ENCODE measurements around the gene STPG3. TPM values are rescaled to one million over a fixed set of nuclear protein-coding genes. Genes with fewer than 3 reads are reported as not detected.

The STPG3 gene
- total and polyA plus RNA-seq, 2 of the 13 experiments (the other 11 are each of a cell fraction or from before 2014, with no cell fraction given), result not detected

- TF ChIP-seq FUBP1 (CRISPR knock-in tag; IDR thresholded peaks at IDR 0.05; ENCODE audit: borderline replicate concordance), result no peak
- no peak for TF ChIP-seq ZNF749 (CRISPR knock-in tag; IDR thresholded peaks at IDR 0.05; ENCODE audit: borderline replicate concordance)
- TF ChIP-seq ZNF781 (CRISPR knock-in tag; IDR thresholded peaks at IDR 0.05; ENCODE audit: borderline replicate concordance, not compliant biosample characterization), result peak; percentile 60
- TF ChIP-seq SOX5 (CRISPR knock-in tag; IDR thresholded peaks at IDR 0.05; ENCODE audit: borderline replicate concordance), result peak; percentile 19; the same call in 1 of the 2 replicates
- TF ChIP-seq ZMAT3 (CRISPR knock-in tag; conservative IDR thresholded peaks at IDR 0.05), result peak; percentile 46; the same call in 1 of the 2 replicates
- no peak for TF ChIP-seq ZNF280D (CRISPR knock-in tag; IDR thresholded peaks at IDR 0.05)
- peak; percentile 16; the same call in 1 of the 2 replicates for TF ChIP-seq NCOA2 (CRISPR knock-in tag; IDR thresholded peaks at IDR 0.05)
- TF ChIP-seq ZNF891 (CRISPR knock-in tag; IDR thresholded peaks at IDR 0.05), result peak; percentile 39
- TF ChIP-seq HNF4A (CRISPR knock-in tag; IDR thresholded peaks at IDR 0.05), result peak; percentile 30
- no peak for TF ChIP-seq ZZZ3 (CRISPR knock-in tag; IDR thresholded peaks at IDR 0.05; ENCODE audit: borderline replicate concordance)
- no peak for TF ChIP-seq ZNF792 (CRISPR knock-in tag; IDR thresholded peaks at IDR 0.05)
- peak; percentile 36; the same call in 1 of the 2 replicates for TF ChIP-seq FOXC1 (CRISPR knock-in tag; IDR thresholded peaks at IDR 0.05; ENCODE audit: borderline replicate concordance)
- TF ChIP-seq TIGD3 (CRISPR knock-in tag; IDR thresholded peaks at IDR 0.05; ENCODE audit: borderline replicate concordance), result no peak
- TF ChIP-seq FOXO4 (CRISPR knock-in tag; conservative IDR thresholded peaks at IDR 0.05), result no peak
- no peak for TF ChIP-seq DNMT1 (CRISPR knock-in tag; IDR thresholded peaks at IDR 0.05)
- peak; percentile 32; the same call in 1 of the 2 replicates for TF ChIP-seq ZNF326 (CRISPR knock-in tag; IDR thresholded peaks at IDR 0.05; ENCODE audit: borderline replicate concordance)
- no peak for TF ChIP-seq RFXAP (CRISPR knock-in tag; IDR thresholded peaks at IDR 0.05; ENCODE audit: borderline replicate concordance)
- no peak for TF ChIP-seq KLF6 (CRISPR knock-in tag; IDR thresholded peaks at IDR 0.05)
- no peak; the same call in 1 of the 2 replicates for TF ChIP-seq KDM5B (CRISPR knock-in tag; IDR thresholded peaks at IDR 0.05; ENCODE audit: borderline replicate concordance)
- no peak for TF ChIP-seq PBX3 (CRISPR knock-in tag; IDR thresholded peaks at IDR 0.05; ENCODE audit: borderline replicate concordance)
These were observed 21.0 kb upstream of the STPG3 start (continued) for GRCh38 chr9:137229903-137230704.

Data from HepG2 (cell line).